Activated CD4-positive, CD25-positive, alpha-beta regulatory T cell treated with anti-CD3 and anti-CD28 coated beads, Interleukin-2, amount 50 U/mL, for 24 hours (primary cell): ENCODE data around the gene HSBP1.
A peak's percentile ranks its signal among the peaks of the same experiment; 100 is the strongest.

Experiments used
- ATAC-seq, 2 donors: fragments of 150-1000 bp; cut with Tn5 transposase; one replicate each; pipeline ENCODE4 v1.10.0; 2021; ENCODE audit warnings: mild to moderate bottlenecking in 1 of 2, moderate library complexity in 1 of 2

HSBP1 gene

DNA sequence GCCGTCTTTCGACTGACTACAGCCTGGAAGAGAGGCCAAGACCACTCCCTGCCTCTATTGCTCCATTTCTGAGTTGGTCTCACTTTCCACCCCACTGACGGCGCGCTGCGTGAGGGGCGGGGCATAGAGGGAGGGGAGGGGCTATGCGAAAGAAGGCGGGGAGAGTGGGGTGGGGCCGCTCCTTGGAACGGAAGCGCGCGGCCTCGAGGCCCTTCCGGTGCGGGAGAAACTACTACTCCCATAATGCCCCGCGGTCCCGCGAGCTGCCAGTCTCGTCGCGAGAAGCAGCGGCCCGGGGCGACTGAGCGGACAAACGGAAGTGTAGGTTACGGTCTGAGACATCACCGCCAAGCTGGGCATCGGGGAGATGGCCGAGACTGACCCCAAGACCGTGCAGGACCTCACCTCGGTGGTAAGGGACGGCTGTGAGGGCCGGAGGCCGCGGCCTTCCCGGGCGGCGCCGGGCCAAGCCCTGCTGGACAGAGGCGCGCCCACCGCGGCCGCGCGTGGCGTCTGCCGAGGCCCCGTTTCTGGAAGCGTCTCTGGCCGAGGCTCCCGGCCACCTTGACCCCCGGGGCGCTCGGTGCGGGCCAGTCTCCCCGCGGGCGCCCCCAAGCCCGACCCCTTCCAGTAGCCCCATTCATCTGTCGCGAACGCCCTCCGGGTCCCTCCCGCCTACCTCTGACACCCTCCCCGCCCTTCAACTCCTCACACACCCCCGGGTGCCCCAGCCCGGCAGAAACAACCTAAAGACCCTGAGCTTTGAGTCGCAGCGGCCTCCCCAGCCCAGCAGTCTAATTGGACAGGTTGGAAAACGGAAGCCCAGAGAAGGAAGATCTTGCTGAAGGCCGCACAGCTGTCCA is at the start of gene HSBP1:
HSBP1 (plus strand) TSS at position 269 of the 863 bp plus-strand sequence; CDS start at position 368, 99 bp downstream.
- peak; percentile 96 to 97 for ATAC-seq

DNA sequence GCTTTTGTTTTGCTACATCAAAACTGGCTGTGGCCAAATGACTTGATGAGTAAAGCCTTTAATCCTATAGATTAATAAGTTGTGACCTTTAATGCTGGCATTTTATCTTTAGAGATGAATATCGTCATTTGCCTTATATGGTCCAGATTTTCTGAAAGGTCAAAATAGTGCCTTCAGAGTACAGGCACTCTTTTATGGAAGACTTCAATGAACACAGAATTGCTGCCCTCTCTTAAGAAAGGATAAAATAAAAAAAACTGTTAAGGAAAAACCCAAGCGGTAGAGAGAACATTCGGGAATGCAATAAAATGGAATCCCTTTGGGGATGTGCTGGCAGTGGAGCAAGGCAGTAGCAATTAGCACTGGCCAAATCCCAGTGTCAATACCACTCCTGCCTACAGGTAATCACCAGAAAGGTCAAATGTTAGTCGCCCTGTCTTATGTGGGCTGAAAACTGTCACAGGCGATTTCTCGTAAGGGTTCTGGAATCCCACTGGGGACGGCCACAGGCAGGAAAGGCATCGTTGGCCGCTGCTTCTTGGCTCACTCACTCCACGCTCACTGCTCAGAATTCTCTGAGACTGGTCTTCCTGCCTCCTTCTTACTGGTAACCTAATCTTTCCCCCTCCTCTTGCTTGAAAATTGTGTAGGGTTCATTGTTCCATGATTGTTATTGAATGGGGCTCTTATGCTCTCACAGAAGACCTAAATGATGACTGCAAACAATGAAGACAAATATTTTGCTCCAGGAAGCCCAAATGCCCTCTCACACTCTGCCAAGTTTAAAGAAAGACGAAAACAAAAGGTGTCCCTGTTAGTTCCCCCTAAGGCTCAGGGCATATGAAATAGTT is 45.4 kb upstream of the HSBP1 start:
- ATAC-seq: no peak

DNA sequence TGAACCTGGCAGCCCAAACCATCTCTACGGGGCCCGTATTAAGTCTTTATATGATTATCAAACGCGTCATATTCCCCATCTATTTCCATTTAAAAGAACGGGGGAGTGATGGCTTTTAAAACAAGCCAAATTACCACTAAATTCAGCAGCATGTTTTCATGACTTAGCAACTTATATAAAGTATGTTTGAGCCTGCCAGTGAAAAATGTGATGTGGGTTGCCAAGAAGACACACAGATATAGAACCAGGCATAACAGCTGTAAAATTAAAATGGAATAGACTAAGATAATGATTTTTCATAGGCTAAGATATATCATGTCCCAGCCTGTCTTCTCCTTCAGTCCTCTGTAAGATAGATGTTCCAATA is 44.8 kb upstream of the HSBP1 start:
- ATAC-seq: no peak

DNA sequence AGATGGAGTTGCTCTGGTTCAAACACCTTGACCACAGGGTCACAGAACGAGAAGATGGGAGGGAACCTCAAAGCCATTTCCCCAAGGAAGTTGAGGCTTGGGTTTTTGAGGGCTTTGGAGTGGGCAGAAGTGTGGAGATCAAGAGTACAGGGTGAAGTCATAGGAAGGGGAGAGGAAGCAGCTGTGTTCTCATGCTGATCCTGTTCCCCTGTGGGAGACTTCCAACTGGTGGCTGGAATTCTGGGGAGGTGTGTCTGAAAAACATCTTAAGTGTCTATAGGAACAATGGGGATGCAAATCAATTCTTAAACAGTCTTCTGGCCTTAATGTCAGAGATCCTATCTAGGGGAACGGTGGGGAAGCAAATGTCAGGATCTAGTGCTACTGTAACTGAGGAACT is 38.8 kb upstream of the HSBP1 start:
- ATAC-seq: no peak

DNA sequence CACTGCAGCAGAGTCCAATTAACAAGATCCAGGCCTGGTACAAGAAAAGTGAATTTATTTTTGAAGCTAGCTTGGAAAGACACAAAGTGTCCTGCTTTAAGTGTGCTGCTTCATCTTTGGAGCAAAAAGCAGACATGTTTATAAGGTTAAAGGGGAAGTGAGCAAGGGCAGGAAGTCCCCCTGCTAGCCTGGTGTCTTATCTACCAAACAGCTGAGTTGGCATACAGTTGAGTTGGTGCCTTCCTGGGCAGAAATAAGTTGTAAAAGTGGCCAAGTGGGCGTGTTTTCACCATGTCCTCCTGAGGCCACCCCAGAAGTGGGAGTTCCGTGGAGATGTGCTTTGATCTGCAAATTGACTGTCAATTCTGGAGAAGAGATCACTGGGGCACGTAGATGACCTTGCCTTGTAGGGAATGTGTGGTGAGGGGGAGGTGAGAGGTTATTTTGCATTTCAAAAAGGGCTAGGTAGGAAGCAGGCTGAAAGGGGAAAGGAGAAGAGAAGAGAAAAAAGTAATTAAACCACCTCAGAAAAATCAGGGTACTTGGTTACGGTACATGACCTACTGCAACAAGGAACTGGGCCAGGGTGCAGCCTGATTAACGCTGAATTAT is 38.3 kb upstream of the HSBP1 start:
- no peak for ATAC-seq

DNA sequence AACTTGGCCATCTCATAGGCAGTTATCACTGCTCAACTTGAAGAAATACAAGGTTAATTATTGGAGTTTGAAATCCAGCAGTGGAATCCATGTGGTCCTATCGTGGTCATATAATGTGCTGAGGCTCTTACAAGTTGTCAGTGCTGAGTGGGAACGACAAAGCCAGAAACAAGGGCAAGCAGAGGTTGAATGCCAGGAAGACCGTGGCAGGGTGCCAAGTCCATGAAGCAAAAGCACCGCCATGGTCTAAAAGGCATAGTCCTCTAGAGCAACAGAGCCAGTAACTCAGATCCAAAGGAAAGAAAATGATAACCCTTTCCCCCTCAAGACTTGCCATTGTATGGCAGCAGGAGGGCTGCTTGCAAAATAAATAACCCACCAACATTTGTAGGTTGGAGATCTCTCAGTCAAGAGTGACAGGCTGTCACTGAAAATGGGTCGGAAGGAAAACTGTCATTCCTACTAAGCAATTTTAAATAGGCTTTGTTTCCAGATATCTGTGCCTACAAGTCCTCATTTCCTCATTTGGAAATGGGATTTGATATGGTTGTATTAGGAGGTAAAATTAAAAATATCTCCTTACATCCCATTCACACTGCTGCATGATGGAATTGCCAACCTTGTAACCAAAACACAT is 36.4 kb upstream of the HSBP1 start:
- ATAC-seq: no peak

DNA sequence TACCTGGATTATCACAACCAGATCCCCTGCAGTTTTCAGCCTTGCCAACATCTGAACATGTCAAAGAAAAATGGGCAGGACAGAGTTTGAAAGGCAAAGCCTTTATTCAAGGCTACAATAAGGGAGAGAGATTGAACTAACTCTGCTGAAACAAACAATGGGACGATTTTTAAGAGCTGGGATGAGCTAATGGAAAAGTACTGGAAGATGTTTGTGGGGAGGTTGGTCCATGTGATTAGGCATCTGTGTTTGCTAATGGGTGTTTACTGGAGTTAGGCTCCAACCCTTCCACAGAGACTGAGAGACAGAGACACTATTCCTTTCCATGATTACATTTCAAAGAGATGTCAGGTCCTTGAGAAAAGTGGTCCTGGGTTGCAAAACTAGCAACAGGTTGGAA is 35.0 kb upstream of the HSBP1 start:
- no peak for ATAC-seq

DNA sequence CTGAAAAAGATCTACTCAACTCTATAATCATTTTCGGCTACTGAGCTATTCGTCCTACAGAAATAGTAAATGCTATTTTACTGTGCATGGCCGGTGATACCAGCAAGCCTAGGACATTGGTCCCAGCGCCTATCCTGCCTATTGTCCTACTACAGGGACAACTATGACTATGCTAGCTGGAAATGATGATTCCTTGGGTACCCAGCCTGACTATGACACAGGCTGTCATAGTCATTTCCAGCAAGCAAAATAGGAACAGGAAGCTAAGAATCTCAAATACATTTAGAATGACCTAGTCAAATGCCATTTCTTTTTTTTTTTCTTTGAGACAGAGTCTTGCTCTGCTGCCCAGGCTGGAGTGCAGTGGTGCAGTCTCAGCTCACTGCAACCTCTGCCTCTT is 33.7 kb upstream of the HSBP1 start:
- no peak for ATAC-seq

DNA sequence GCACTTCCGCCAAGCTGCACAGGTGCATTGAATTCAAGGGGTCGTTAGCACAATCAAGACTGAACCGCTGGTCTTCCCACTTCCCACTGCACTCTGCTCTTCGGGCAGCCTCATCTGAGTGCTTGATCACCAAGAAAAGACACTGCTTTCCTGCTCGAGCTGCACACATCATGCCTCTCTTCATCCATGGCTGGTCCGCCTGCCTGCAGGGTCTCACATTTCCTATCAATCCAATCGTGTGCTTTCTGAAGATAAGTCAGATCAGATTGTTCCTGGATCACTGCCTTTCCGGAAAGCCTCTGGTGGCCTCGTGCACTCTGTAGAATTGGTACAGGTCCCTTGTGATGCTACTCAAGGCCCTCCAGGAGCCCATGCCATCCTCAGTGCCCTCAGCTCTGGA is 30.8 kb upstream of the HSBP1 start:
- no peak for ATAC-seq

DNA sequence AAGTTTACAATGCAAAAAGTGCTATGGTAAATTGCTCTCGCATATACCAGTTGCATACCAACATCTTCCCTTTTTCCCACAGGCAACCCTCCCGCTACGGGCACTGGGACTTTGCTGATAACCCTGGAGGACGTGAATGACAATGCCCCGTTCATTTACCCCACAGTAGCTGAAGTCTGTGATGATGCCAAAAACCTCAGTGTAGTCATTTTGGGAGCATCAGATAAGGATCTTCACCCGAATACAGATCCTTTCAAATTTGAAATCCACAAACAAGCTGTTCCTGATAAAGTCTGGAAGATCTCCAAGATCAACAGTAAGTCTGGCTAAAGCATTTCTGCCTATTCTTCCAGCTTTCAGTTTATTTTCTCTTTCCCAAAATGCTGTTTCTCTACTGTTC is 27.9 kb upstream of the HSBP1 start:
- ATAC-seq: no peak

DNA sequence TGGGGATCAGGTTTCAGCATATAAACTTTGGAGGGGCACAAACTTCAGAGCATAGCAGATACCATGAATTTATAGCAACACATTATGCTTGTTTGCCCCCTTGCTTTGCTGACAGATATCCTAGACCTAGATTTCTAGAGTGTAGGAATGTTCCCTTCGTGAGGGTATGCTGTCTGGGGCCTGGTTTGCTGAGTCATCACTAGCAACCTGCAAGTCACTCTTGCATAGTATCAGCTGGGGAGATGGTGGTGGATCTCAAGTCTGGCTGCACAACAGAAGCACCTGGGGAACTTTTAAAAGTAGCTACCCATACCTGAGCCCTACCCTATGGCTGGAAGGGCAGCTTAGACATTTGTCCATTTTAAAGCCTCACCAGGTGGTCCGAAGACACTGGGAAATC is 22.3 kb upstream of the HSBP1 start:
- no peak for ATAC-seq

DNA sequence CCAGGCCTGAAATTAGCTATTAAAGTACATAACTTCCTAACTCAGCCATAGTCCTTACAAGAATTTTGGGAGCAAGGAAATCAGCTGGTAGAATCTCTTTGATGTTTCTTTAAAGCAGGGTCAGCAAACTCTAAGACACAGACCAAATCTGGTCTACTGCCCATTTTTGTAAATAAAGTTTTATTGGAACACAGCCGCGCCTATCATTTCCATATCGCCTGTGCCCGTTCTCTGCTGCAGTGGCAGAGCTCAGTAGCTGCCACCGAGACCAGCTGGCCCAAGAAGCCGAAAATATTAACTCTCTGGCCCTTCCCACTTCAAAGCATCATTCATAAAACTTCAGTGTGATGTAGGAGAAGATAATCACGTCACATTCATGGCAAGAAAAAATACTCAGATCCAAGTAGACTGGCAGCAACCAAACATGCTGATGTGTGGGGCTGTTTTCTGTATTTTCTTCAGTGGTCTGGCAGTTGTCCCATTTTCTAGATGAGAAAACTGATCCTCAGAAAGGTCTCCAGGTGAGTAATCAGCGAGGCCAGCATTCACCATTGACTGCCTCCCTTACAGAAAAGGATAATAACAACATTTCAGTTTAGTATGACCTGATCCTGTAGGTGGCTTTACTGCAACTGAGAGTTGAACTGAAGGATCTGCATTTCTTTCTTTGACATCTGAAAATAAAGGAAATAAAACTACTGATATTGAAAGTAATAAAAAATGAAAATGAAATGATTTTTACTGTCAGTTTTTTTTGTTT is 18.0 kb upstream of the HSBP1 start:
- ATAC-seq: no peak

DNA sequence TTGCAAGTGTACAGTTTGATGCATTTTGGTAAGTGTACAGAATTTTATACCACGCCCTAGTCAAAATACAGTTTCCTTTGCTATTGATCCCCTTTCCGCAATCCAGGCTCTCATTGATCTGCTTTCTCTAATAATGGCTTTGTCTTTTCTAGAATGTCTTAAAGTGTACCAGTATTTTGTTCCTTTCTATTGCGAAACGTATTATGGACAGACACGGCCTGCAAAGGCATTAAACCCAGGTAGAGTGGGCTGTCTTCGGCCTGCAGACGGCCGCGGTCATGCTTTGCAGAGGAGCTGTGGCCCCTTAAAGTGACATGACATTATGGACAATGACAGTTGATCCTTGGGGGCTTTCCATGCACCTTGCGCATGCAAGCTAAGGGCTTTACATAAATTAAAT is 15.9 kb upstream of the HSBP1 start:
- no peak for ATAC-seq

DNA sequence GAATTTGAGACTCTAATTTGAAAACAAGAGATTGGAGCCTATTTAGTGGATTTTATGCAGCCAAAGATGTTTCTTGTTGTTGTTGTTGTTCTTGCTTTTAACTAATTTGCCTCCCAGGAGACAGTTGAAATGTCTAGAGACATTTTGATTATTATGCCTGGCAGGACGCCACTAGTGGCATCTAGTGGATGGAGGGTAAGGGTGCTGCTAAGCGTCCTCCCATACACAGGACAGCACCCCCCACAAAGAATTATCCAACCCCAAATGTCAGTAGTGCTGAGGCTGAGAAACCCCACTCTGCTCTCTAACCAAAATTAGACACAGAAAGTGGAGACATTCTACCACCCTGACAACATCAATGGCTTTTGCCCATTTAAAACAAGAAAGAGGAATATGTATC is 15.4 kb upstream of the HSBP1 start:
- no peak for ATAC-seq

DNA sequence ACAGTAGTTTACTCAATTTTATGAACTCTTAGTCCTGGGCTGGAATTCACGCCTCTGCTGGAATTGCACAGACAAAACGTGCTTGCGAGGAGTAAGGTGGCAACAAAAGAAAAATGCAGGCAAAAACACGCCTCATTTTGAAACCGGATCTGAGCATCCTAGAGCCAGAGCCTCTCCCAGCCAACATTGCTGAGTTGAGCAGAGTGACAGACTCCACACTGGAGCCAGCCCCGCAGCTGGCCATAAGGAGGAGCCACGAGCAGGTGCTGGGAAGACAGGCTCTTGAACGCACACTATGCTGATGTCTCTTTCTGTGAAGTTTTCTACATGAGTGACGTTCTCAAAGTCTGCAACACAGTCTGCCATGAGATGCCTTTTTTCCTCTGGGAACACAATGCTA is 14.6 kb upstream of the HSBP1 start:
- no peak for ATAC-seq

DNA sequence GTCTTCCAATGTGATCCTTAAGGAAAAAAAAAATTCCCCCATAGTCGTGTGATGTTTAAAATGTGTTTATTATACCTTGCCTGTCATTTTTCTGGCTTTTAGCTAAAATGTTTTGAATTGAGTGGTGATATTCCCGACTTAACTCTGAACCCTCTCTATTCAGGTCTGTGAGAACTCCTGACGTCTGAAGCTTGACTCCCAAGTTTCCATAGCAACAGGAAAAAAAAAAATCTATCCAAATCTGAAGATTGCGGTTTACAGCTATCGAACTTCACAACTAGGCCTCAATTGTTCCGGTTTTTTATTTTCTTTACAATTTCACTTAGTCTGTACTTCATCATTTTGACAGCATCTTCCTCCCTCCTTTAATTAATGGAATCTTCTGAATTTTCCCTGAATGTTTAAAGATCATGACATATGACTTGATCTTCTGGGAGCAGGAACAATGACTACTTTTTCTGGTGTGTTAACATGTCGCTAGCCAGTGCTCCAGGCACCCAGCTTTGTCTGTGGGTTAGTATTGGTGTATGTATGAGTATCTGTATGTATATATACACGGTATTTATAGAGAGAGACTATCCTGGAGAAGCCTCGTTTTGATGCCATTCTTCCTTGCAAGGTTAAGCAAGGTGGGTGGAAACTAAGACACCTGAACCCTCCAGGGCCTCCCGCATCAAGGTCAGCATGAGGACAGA is 12.8 kb upstream of the HSBP1 start:
- ATAC-seq: no peak

DNA sequence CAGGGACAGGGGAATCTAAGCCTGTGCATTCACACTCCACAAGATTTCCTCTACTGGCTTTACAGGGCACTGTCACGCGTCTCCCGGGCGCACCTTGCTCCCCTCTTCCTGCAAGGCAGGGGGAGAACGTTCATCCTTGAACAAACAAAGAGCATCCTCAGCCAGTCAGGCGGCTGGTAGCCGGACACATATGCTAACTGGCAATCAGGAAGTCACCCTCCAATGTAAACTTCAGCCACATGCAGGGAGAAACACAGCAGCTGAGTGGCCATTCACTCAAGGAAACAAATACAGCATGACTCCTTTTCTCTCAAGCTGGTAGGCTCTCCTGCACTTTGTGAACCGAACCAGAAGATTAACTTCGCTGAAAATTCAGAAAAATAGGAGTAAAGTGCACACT is 10.8 kb upstream of the HSBP1 start:
- no peak for ATAC-seq

DNA sequence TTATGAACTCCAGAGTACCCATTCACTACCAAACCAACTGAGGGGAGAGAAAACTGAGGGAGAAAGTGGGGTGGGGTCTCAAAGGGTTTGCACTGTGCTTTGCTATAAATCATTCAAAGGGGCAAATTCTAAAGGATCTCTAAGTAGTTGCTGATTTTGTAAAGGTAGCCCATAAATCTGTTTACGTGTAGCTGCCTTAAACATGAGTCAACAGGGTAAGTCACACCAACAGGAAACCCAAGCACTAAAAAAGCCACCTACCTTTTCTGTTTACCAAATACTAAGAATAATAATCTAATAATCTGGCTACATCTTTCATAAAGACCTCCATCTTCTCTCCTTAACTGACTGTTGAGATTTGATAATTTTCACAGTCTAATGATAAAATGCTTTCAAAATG is 8.4 kb upstream of the HSBP1 start:
- no peak for ATAC-seq

DNA sequence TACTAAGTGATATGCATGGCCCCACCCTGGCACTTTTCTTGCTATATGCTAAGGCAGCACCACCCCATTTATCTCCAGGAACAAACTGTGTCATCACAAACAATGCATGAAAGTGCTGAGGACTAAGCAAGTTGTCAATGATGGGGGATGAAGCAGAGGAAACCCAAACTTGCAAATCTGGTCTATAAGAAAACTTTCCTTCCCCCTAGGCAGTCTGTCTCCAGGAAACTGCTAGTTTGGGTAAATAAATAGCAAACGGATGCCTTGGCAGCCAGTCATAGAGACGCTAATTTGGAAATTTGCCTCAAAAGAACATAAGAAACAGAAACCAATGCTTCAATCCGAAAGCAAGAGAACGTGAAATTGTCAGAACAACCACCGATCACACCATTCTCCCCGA is 5.6 kb upstream of the HSBP1 start:
- no peak for ATAC-seq

DNA sequence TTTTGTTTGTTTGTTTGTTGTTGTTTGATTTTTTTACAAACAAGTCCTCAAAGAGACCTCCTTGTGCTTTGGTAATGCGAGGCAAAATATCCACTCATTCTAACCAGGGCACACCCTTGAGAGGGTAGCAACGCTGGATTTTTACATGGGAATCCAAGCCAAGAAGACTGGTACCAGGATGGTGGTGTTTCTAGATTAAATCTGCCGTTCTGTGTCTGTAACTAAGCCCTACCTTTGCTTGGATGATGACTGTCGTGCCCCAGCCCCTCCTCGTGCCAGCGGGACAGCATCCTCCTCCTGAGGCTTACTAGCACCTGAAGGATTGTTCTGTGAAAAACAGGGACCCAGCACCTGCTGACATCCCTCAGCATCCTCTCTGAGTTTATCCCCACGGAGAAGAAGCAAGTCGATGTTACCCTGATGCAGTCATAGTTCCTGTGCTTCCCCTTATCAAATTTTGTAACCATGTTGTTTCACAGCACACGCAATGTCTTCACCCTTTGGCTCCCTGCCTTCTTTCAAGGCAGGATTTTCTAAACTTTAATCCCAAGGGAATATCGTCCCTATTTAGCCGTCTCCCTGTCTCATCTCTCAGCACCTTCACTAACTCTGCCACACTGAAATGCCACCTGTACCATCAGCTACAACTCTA is 5.1 kb upstream of the HSBP1 start:
- no peak for ATAC-seq

DNA sequence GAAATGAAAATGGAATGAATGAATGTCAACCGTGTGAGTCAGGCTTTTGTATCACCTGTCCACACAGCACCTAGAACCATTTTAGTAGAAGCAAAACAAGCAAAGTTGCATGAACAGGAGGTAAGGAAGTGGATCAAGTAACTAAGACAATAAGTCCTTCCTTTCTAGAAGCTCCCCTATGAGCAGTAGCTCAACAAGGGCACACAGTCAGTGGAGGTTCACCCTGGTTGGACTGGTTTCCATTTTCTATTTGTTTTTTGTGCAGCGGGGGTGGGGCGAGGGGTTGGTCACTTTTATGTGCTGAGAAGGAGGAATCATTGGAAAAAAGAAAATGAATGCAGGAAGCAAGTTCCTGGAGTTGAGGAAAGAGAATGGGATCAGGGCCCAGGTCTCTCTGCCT is 4.0 kb upstream of the HSBP1 start:
- no peak for ATAC-seq
